Measurements from ENCODE around the gene DUSP2. TPM values are rescaled to one million over a fixed set of nuclear protein-coding genes. Genes with fewer than 3 reads are reported as not detected.

The DUSP2 gene
- total RNA-seq, result 100 to 1,000 TPM in 1 of 2 donors, 10 to 100 TPM in 1; 82.0 to 379 TPM

GRCh38 chr2:96145036-96145847 lies at the start of gene DUSP2:
Gene DUSP2, minus strand, starts transcription at chr2:96145440. Its CDS starts 86 bp downstream, at chr2:96145354.
- Mint-ChIP-seq H3K36me3 (ENCODE audit: low read depth) (peaks cover 63% of the 10 kb centered on the region), H3K27me3 (no peaks in the 10 kb centered on the region), H3K4me3 (peak within 1 kb of the TSS; percentile 93), H3K27ac (peak within 1 kb of the TSS; percentile 97), H3K4me1 (peaks cover 19% of the 10 kb centered on the region), H3K9me3 (no peaks in the 10 kb centered on the region)
- ATAC-seq (replicated peaks), result peak; percentile 54

- H3K9me3 Mint-ChIP-seq, result no peaks in the 10 kb centered on the region
- ATAC-seq (replicated peaks), result no peak
- no peaks in the 10 kb centered on the region for H3K27me3 Mint-ChIP-seq
- H3K36me3 Mint-ChIP-seq (ENCODE audit: low read depth), result peaks cover 91% of the 10 kb centered on the region
- H3K4me1 Mint-ChIP-seq, result no peaks in the 10 kb centered on the region
- no peak overlapping the region for H3K4me3 Mint-ChIP-seq
- no peak overlapping the region for H3K27ac Mint-ChIP-seq
These were observed 46.9 kb upstream of the DUSP2 start for GRCh38 chr2:96191937-96192670.

- Mint-ChIP-seq H3K27me3 (no peaks in the 10 kb centered on the region), H3K36me3 (ENCODE audit: low read depth) (peaks cover 100% of the 10 kb centered on the region), H3K4me3 (no peak overlapping the region), H3K9me3 (no peaks in the 10 kb centered on the region), H3K4me1 (no peaks in the 10 kb centered on the region), H3K27ac (no peak overlapping the region)
- ATAC-seq (replicated peaks), result no peak
These were observed 43.7 kb upstream of the DUSP2 start for GRCh38 chr2:96188821-96189526.

- Mint-ChIP-seq H3K4me3 (no peak overlapping the region), H3K9me3 (no peaks in the 10 kb centered on the region), H3K36me3 (ENCODE audit: low read depth) (peaks cover 80% of the 10 kb centered on the region), H3K27ac (no peak overlapping the region), H3K27me3 (no peaks in the 10 kb centered on the region), H3K4me1 (peaks cover 6% of the 10 kb centered on the region)
- ATAC-seq (replicated peaks), result no peak
These were observed 41.3 kb upstream of the DUSP2 start for GRCh38 chr2:96186562-96186961.

GRCh38 chr2:96185516-96185915 lies 40.3 kb upstream of the DUSP2 start:
- H3K4me3 Mint-ChIP-seq, result no peak overlapping the region
- H3K36me3 Mint-ChIP-seq (ENCODE audit: low read depth), result peaks cover 70% of the 10 kb centered on the region
- ATAC-seq (replicated peaks), result no peak
- no peaks in the 10 kb centered on the region for H3K9me3 Mint-ChIP-seq
- peak overlapping the region; percentile 58 for H3K27ac Mint-ChIP-seq
- H3K4me1 Mint-ChIP-seq, result peaks cover 10% of the 10 kb centered on the region
- no peaks in the 10 kb centered on the region for H3K27me3 Mint-ChIP-seq

- H3K27ac Mint-ChIP-seq, result peak overlapping the region; percentile 58
- no peak for ATAC-seq (replicated peaks)
- no peaks in the 10 kb centered on the region for H3K27me3 Mint-ChIP-seq
- H3K36me3 Mint-ChIP-seq (ENCODE audit: low read depth), result peaks cover 65% of the 10 kb centered on the region
- peaks cover 10% of the 10 kb centered on the region for H3K4me1 Mint-ChIP-seq
- H3K4me3 Mint-ChIP-seq, result no peak overlapping the region
- no peaks in the 10 kb centered on the region for H3K9me3 Mint-ChIP-seq
These were observed 39.7 kb upstream of the DUSP2 start for GRCh38 chr2:96184989-96185388.

GRCh38 chr2:96184188-96184587 lies 38.9 kb upstream of the DUSP2 start:
- peaks cover 57% of the 10 kb centered on the region for H3K36me3 Mint-ChIP-seq (ENCODE audit: low read depth)
- H3K4me1 Mint-ChIP-seq, result peaks cover 10% of the 10 kb centered on the region
- ATAC-seq (replicated peaks), result no peak
- no peak overlapping the region for H3K27ac Mint-ChIP-seq
- no peaks in the 10 kb centered on the region for H3K9me3 Mint-ChIP-seq
- H3K4me3 Mint-ChIP-seq, result no peak overlapping the region
- H3K27me3 Mint-ChIP-seq, result no peaks in the 10 kb centered on the region

GRCh38 chr2:96181529-96181928 lies 36.3 kb upstream of the DUSP2 start:
- Mint-ChIP-seq H3K27ac (peak overlapping the region; percentile 26), H3K27me3 (peaks cover 3% of the 10 kb centered on the region), H3K36me3 (ENCODE audit: low read depth) (peaks cover 30% of the 10 kb centered on the region), H3K4me1 (peaks cover 10% of the 10 kb centered on the region), H3K4me3 (no peak overlapping the region), H3K9me3 (no peaks in the 10 kb centered on the region)
- no peak for ATAC-seq (replicated peaks)

GRCh38 chr2:96180521-96180920 lies 35.3 kb upstream of the DUSP2 start:
- Mint-ChIP-seq H3K27ac (no peak overlapping the region), H3K9me3 (no peaks in the 10 kb centered on the region), H3K27me3 (peaks cover 3% of the 10 kb centered on the region), H3K4me3 (no peak overlapping the region), H3K36me3 (ENCODE audit: low read depth) (peaks cover 20% of the 10 kb centered on the region), H3K4me1 (peaks cover 10% of the 10 kb centered on the region)
- no peak for ATAC-seq (replicated peaks)

- no peak overlapping the region for H3K27ac Mint-ChIP-seq
- peaks cover 10% of the 10 kb centered on the region for H3K4me1 Mint-ChIP-seq
- no peak for ATAC-seq (replicated peaks)
- H3K9me3 Mint-ChIP-seq, result no peaks in the 10 kb centered on the region
- peaks cover 3% of the 10 kb centered on the region for H3K27me3 Mint-ChIP-seq
- H3K36me3 Mint-ChIP-seq (ENCODE audit: low read depth), result peaks cover 15% of the 10 kb centered on the region
- no peak overlapping the region for H3K4me3 Mint-ChIP-seq
These were observed 34.8 kb upstream of the DUSP2 start for GRCh38 chr2:96180002-96180401.

- ATAC-seq (replicated peaks), result no peak
These were observed 31.4 kb upstream of the DUSP2 start for GRCh38 chr2:96176661-96177060.

GRCh38 chr2:96175951-96176350 lies 30.7 kb upstream of the DUSP2 start:
- no peaks in the 10 kb centered on the region for H3K36me3 Mint-ChIP-seq (ENCODE audit: low read depth)
- no peak for ATAC-seq (replicated peaks)

More at GRCh38 chr2:96176661-96177060, 31.4 kb upstream of the DUSP2 start:
- H3K27ac Mint-ChIP-seq, result no peak overlapping the region
- no peak overlapping the region for H3K4me3 Mint-ChIP-seq
- H3K4me1 Mint-ChIP-seq, result peaks cover 14% of the 10 kb centered on the region
- H3K9me3 Mint-ChIP-seq, result no peaks in the 10 kb centered on the region
- H3K27me3 Mint-ChIP-seq, result peaks cover 3% of the 10 kb centered on the region
- no peaks in the 10 kb centered on the region for H3K36me3 Mint-ChIP-seq (ENCODE audit: low read depth)

GRCh38 chr2:96174251-96175144 lies 29.3 kb upstream of the DUSP2 start:
- Mint-ChIP-seq H3K27ac (peak overlapping the region; percentile 71), H3K4me3 (peak overlapping the region; percentile 61), H3K36me3 (ENCODE audit: low read depth) (no peaks in the 10 kb centered on the region), H3K27me3 (peaks cover 3% of the 10 kb centered on the region), H3K9me3 (no peaks in the 10 kb centered on the region), H3K4me1 (peaks cover 10% of the 10 kb centered on the region)
- ATAC-seq (replicated peaks), result peak; percentile 94

More at GRCh38 chr2:96175951-96176350, 30.7 kb upstream of the DUSP2 start:
- Mint-ChIP-seq H3K27ac (no peak overlapping the region), H3K4me1 (peaks cover 10% of the 10 kb centered on the region), H3K4me3 (no peak overlapping the region), H3K9me3 (no peaks in the 10 kb centered on the region), H3K27me3 (peaks cover 3% of the 10 kb centered on the region)

GRCh38 chr2:96171831-96172230 lies 26.6 kb upstream of the DUSP2 start:
- Mint-ChIP-seq H3K27ac (peak overlapping the region; percentile 1), H3K4me1 (peaks cover 15% of the 10 kb centered on the region)

More at GRCh38 chr2:96171831-96172230, 26.6 kb upstream of the DUSP2 start:
- no peak for ATAC-seq (replicated peaks)
- no peaks in the 10 kb centered on the region for H3K36me3 Mint-ChIP-seq (ENCODE audit: low read depth)
- no peak overlapping the region for H3K4me3 Mint-ChIP-seq
- H3K9me3 Mint-ChIP-seq, result no peaks in the 10 kb centered on the region
- peaks cover 3% of the 10 kb centered on the region for H3K27me3 Mint-ChIP-seq

Measured in activated T-helper 17 cell treated with anti-CD3 and anti-CD28 coated beads, Interleukin-2, amount 50 U/mL, for 72 hours (primary cell).